Measurements from ENCODE around the gene FAM107B.

FAM107B gene

GRCh38 chr10:14550471-14550981, 224.2 kb downstream of the FAM107B start:
- no peak for DNase-seq

- peak; percentile 75 for DNase-seq
These were observed 225.2 kb downstream of the FAM107B start for GRCh38 chr10:14549496-14549895.

DNA sequence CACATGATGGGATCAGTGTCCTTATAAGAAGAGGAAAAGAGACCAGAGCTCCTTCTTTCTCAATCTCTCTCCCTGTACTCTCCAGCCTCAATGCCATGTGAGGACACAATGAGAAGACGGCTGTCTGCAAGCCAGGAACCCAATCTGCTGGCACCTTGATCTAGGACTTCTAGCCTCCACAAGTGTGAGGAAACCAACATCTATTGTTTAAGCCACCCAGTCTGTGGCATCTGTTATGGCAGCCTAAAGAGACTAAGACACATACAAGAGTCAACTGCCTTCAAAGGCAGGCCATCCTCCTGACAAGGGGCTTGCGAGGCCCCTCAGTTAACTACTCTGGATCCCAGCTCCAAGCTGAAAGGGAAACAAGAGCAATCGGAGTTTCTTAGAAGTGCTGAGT, 225.7 kb downstream of the FAM107B start:
- no peak for DNase-seq

DNA sequence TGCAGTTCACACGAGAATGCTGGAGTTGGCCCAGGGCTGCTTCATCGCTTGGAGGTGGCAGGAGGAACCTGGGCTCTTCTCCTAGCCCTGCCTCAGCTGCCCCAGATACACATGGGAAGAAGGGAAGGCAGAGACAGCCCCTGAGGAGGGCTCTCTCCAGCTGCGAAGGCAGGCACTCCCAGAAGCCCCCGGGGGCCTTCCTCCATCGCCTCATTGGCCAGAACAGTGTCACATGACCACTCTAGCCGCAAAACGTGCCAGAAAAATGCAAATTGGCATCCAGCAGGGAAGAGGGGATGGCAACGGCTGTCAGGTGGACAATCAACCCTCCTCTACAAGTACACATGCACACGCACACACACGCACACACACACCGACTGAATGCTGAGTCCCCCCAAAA, 226.2 kb downstream of the FAM107B start:
- no peak for DNase-seq

GRCh38 chr10:14547816-14548215, 226.9 kb downstream of the FAM107B start:
- no peak for DNase-seq

DNA sequence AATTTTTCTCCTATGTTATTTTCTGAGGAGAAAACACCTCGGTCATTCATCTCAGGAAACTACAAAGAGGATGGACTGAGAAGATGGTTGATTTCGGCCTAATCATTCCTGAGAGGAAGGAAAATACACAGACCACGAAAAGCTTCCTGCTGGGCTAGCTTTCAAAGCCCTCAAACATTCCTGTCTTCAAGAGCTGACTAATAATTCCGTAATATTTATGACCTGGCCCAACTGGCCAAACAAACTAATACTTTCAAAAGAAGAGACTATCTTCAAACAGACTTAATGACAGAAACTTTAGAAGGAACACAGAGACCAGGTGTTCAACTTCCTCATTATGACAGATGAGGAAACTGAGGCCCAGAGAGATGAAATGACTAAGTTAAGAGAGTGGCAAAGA, 228.9 kb downstream of the FAM107B start:
- peak; percentile 89 for DNase-seq

DNA sequence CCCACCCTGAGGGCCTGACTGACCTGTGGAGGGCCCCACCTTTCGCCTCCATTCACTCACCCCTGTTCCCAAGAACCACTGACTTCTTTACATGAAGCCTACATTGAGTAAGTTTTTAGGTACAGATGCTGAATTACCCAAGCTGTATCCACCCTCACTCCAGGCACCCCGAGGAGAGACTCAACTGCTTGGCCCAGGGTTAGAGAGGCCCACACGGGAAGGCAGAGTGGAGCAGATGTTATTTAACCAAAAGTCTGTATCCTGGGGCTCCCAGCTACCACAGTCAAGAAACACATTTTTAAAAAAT, 230.8 kb downstream of the FAM107B start:
- DNase-seq: no peak

GRCh38 chr10:14543046-14543903, 231.4 kb downstream of the FAM107B start:
- no peak for DNase-seq

DNA sequence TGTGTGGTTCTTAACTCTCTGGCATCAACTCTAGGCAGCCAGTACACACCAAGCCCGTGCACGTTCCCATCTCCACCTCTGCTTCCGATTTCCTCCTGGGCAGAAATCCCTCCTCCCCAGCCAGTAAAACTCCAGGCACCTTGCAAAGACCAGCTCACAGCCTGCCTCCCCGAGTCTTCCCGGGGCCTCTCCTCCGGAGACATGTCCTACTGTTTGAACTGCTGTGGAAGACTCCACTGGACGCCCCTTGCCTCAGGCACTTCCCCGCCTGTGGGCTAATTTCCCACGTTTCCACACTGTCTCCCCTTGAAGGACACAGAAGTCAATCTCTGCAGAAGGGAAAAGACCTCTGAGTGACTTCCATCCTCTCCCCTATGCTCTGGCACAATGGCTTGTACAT, 233.3 kb downstream of the FAM107B start:
- DNase-seq: no peak

DNA sequence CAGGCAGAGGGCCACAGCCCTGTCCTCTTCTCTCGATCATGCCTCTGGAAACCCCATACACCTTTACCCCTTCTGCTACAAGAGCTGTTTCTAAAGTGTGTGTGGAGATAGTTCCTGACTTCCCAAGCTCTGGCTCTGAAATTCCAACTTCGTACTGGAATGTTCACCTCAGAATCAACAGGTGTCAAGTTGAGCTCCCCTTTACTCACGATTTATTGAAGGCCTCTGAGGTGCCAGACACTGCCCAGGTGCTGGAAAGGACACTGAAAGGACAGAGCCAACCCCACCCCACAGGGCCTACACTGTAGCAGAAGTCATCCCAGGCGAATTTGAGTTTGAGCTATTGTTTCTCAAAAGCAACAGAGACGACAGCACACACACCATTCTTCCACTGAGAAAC, 234.1 kb downstream of the FAM107B start:
- no peak for DNase-seq

DNA sequence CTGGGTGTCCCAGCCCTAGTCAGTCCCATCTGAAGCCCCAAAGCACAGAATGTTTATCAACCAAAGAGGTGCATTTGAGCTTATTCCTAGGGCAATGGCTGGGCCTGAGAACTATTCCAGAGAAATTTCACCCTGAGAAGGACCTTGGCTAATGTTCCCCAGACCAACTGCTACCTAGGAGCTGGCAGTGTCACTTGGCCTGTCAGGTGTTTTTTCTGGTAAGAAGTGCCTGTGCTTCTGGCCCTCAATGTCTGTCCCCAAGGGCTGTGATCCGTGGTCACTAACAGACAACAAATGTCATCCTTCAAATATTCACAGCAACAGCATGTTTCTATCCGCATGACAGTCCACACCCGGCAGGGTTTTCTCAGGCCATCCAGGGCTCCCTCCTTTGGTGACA, 234.6 kb downstream of the FAM107B start:
- DNase-seq: no peak

DNA sequence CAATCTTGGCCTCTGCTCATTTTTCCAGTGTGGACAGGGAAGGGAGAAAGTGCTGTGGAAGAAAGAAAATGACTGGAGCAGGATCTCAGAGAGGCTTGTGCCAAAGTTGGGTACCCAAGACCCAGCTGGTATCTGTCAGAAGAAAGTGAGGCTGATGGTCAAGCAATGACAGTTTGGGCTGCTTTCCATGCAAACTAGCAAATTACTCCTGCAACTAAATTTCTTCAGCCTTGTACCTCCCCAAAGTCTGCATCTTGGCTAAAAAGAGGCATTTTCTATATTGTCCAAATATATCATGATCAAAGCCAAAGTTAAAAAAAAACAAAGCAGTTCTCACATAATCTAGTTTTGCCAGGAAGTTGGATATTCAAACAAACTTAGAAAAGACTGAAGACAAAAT, 235.5 kb downstream of the FAM107B start:
- no peak for DNase-seq

DNA sequence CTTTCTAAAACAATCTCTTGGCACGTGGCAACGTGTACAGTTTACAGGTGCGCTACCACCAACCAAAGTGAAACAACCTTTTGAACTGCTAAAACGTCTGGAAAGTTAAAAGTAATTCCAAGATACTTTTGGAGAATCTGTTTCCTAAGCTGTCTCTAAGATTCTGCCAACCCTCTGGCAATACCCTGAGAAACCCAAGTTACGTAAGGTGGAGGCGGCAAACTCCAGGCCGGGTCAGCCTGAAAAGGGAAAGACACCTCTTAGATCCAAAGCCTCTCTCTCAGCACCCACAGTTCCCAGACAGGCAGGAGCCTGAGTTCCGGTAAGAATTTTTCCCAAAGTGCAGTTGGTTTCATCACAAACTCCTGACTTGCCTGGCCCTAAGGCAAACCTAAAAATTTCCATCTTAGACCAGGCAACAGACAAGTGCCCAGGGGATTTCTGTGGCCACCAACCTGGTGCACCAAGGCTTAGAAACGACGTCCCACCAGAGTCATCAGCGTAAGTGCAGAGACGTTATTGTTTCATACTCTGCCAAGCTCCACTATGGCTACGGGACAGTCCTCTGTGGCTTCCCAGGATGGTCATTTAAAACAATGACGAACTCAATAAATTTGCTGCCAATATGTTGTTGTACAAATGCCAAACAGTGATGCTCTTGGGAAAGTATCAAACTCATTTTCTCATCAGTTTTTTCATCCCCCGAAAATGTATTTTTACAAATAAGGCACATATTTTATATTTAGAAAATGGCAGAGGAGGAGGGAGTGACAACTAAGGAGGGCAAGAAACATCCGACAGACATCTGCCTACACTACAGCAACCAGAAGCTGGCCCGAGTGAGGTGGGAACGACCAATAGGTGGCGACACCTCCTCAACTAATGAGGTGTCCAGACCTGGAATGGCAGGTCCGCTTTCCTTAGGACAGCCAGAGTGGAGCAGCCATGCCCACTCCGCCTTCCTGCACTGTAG, 238.2 kb downstream of the FAM107B start:
- DNase-seq: peak; percentile 95

DNA sequence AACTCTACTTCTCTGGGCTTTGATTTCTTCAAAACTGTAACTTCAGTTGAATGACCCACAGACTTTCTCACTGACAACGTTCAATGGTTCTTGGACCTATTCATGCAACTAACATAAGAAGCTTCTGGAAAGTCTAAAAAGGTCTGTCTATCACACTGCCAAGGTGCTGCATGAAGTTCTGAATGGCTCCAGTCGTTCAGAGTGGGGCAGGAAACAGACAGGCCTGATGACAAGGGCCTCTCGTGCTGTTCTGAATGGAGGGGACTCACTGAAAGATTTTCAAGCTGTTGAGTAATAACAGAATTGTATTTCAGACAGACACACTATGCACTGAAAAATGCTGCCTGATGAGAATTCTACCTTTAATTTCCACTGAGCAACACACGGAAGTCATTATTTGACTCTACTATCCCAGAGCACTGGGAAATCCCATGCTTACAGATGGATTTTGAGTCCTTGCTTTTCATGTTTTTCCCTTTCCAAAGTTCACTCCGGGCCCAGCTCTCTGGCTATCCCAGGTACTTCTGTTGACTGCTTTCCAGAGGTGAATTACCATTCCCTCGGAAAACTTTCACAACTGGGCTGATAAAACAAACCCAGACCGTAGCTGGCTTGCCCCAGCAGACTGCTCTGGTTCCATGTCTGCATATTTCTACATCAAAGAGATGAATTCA, 239.1 kb downstream of the FAM107B start:
- no peak for DNase-seq

DNA sequence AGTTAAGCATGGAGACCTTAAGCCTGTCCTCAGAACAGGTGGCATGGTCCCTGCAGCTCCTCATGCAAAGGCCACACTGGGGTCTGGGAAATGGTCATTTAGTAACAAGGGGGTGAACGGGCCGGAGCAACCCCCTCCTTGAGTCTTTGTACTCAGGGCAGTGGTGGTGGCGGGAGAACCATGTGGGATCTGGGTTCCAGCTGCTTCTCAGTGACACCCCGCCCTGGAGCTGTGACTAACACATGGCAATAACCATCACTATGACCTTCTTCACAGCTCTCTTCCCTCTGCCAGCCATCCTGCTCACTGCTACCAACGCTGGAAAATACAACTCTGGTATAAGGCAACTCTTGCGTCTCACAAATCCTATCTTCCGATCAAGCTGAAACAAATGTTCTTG, 240.5 kb downstream of the FAM107B start:
- no peak for DNase-seq

- no peak for DNase-seq
These were observed 241.4 kb downstream of the FAM107B start for GRCh38 chr10:14533295-14533694.

DNA sequence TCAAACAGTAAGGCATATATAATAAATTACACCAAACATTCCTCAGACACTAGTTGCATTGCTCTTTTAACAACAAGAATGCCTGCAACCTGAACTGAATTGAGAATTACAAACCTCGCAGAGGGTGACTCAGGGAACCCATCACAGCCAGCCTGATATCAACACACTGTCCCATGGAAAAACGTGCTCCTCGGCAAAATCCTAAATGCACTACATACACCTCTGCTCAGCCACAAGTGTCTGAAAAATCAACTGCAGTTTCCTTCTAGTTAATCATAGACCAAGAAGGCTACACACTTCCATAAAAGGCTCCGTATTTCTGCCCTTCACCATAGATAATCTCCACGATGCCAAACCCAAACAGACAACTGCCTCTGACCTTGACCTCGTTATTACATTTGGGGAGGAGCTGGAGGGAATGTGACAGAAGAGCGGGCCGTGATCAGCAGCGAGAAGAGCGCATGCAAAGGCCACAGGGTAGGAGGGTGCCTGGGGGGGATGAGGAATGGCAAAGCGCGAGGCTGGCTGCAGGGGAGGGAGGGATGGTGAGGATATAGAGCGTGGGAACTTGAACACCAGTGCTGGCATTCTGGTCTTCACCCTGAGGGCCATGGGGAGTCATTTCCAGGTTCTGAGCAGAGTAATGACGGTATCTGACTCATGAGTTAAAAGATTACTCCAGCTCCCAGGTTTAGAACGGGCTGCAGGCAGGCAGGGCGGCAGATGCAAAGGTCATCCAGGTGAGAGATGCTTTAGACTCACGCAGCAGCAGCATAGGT, 242.0 kb downstream of the FAM107B start:
- DNase-seq: peak; percentile 99

DNA sequence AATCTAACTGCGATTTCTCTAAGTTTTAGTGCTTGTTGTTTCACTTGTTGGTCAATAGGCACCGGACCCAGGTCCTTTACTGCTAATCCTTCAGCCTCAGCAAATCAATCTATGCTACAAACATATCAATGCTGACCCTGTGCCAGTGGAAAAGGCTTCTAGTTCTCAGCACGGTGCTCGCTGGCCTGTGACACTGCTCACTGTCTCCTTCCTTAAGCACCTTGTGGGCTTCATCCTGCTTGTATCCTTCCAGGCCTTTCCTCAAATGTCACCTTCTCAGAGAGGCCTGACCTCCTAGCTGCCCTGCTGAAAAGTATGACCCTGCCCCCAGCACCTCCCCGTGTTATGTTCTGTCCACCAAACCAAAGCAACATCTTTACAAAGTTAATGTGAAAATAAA, 242.7 kb downstream of the FAM107B start:
- DNase-seq: no peak

DNA sequence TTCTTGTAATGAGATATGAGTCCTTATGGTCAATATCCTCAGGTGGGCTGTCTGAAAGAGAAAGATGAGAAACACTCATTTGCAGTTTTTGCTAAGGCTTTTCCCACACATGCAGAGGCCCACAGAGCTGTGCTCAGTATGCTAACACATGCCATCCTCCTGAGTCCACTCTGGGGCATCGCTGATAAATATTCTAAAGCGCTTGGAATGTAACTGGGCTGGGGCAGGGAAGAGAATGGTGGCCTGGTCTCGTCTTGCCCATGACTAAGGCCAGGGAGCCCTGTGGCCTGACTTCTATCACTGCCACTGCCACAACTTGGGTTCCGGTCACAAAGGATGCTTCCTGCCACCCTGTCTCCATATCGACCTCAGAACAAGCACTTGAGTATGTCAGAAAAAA, 244.2 kb downstream of the FAM107B start:
- DNase-seq: no peak

- DNase-seq: no peak
These were observed 245.3 kb downstream of the FAM107B start for GRCh38 chr10:14529351-14529750.

DNA sequence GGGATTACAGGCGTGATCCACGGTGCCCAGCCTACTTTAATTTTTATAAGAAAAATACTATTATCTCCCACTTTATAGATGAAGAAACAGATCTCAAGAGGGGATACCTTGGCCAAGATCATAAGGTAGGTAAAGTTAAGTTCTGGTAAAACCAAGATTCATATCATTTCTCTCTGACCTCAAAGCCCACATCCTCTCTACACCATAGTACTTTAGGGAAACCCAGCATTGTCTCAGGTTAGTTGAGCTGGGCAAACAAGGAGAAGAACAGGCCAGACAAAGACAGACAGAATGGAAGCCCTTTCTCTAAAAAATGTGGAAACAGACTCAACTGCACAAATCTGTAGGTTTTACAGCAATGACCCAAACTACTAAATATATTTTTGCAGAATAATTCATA, 246.2 kb downstream of the FAM107B start:
- no peak for DNase-seq

DNA sequence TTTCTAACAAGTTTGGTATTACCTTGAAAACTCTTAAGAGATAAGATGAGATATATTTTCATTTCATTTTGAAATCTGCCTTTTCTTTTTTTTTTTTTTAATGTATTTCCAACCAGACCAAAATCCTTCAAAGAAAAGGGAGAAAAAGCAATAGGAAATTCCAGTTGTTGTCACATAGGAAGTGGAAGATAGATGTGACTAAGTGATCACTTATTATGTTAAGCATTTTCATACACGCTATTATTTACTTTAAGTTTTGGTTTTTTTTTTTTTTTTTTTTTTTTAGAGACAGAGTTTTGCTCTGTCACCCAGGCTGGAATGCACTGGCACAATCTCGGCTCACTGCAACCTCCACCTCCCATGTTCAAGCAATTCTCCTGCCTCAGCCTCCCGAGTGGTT, 246.8 kb downstream of the FAM107B start:
- no peak for DNase-seq
